ENCODE measurements around the gene ASB18.

- no peak for TF ChIP-seq CTCF (IDR thresholded peaks at IDR 0.05; ENCODE audit: low read depth, low read length, poor library complexity, severe bottlenecking)
- TF ChIP-seq EZH2phosphoT487 (IDR thresholded peaks at IDR 0.05; ENCODE audit: borderline replicate concordance, low read length): no peak
Measured at GRCh38 chr2:236158969-236159777, 105.0 kb downstream of the ASB18 start.
